ENCODE results near the gene ERG. TPM values are rescaled to one million over a fixed set of nuclear protein-coding genes. Genes with fewer than 3 reads are reported as not detected.

The ERG gene
- total and polyA plus RNA-seq, 8 donors: 1.7 to 4.6 (median 2.6) TPM

DNA sequence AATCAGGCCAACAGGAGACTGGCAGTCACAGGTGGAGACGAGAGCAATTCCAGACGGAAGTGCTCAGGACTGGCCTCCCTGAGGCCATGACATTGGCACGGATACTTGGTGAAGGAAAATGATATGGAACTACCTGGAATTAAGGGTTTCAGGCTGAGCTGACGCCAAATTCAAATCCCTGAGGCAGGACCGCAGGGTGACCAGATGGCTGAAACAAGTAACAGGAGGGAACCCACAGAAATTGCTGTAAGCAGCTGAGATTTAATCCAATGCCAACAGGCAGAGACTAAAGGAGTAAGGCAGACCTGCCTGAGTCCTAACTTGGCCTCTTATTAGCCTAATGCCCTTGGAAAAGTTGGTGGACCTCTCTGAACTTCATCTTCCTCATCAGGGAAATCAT, 76.2 kb downstream of the ERG start:
- no peaks in the 10 kb centered on the region for H3K4me1 ChIP-seq
- no peak for TF ChIP-seq CTCF (IDR thresholded peaks at IDR 0.05)
- no peak for DNase-seq
- H3K4me3 ChIP-seq: no peak overlapping the region
- ATAC-seq: no peak
- no peaks in the 10 kb centered on the region for H3K36me3 ChIP-seq
- peaks cover 0 to 11% (median 0%) of the 10 kb centered on the region in 4 donors for H3K27me3 ChIP-seq
- H3K27ac ChIP-seq: no peak overlapping the region
- 60 to 66% methylated on average over 5 of the region's 5 CpGs for WGBS, 2 donors
- no peaks in the 10 kb centered on the region for H3K9me3 ChIP-seq
- intact Hi-C loops (cut with DNase I): no loop called here
- no peak for FAIRE-seq

DNA sequence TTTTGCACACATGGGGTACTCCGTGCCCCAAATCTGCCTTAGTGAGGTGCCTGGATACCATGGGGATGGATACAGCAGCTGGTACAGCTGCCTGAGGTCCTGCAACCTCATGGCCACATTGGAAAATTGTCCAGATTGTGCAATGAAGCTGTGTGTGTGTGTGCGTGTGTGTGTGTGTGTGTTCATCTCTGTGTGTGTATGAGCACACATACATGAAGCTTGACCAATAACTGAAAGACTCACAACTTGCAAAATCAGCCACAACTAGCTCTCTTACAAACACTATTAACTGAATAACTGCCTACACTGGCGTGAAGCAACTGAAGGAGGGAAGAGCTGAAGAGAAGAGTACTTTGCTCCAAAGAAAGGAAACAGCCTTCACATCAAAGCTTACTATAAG, 78.1 kb downstream of the ERG start:
- Histone ChIP-seq H3K27me3 (peaks cover 0 to 1% (median 0%) of the 10 kb centered on the region in 4 donors), H3K36me3 (no peaks in the 10 kb centered on the region), H3K4me3 (no peak overlapping the region), H3K4me1 (no peaks in the 10 kb centered on the region), H3K27ac (no peak overlapping the region), H3K9me3 (no peaks in the 10 kb centered on the region)
- ATAC-seq (no peak), DNase-seq (no peak), FAIRE-seq (no peak)
- intact Hi-C loops (cut with DNase I): no loop called here
- TF ChIP-seq CTCF (IDR thresholded peaks at IDR 0.05): no peak
- WGBS, 2 donors: 60 to 69% methylated on average over 3 of the region's 3 CpGs

DNA sequence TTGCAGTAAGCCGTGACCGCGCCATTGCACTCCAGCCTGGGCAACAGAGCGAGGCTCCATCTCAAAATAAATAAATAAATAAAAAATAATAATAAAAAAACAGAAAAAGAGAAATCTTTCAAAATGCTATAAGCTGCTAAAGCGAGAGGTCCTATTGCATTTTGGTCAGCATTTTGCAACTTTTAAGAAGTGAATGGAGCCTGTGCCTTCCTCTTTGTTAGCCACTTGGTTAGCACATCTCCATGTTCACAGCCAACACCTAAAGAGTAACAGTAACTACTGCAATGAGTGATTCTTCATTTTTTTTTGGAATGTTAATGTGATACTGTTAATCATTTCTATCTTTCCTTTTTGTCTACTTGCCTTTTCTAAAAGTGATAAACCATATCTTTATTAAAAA, 80.6 kb downstream of the ERG start:
- TF ChIP-seq CTCF (IDR thresholded peaks at IDR 0.05): no peak
- 89 to 94% methylated on average over 5 of the region's 5 CpGs for WGBS, 2 donors
- H3K4me3 ChIP-seq: no peak overlapping the region
- intact Hi-C loops (cut with DNase I): no loop called here
- no peak for DNase-seq
- H3K27me3 ChIP-seq: no peaks in the 10 kb centered on the region
- H3K9me3 ChIP-seq: no peaks in the 10 kb centered on the region
- no peak for FAIRE-seq
- no peak overlapping the region for H3K27ac ChIP-seq
- H3K36me3 ChIP-seq: no peaks in the 10 kb centered on the region
- ATAC-seq: no peak
- H3K4me1 ChIP-seq: no peaks in the 10 kb centered on the region

GRCh38 chr21:38416791-38417190, 81.5 kb downstream of the ERG start:
- FAIRE-seq (no peak), ATAC-seq (no peak), DNase-seq (no peak)
- Histone ChIP-seq H3K27ac (no peak overlapping the region), H3K36me3 (no peaks in the 10 kb centered on the region), H3K4me1 (no peaks in the 10 kb centered on the region), H3K27me3 (peaks cover 0 to 5% (median 0%) of the 10 kb centered on the region in 4 donors), H3K9me3 (no peaks in the 10 kb centered on the region), H3K4me3 (no peak overlapping the region)
- WGBS, 2 donors: 59 to 65% methylated on average over 10 of the region's 10 CpGs
- intact Hi-C loops (cut with DNase I): no loop called here
- TF ChIP-seq CTCF (IDR thresholded peaks at IDR 0.05): no peak

DNA sequence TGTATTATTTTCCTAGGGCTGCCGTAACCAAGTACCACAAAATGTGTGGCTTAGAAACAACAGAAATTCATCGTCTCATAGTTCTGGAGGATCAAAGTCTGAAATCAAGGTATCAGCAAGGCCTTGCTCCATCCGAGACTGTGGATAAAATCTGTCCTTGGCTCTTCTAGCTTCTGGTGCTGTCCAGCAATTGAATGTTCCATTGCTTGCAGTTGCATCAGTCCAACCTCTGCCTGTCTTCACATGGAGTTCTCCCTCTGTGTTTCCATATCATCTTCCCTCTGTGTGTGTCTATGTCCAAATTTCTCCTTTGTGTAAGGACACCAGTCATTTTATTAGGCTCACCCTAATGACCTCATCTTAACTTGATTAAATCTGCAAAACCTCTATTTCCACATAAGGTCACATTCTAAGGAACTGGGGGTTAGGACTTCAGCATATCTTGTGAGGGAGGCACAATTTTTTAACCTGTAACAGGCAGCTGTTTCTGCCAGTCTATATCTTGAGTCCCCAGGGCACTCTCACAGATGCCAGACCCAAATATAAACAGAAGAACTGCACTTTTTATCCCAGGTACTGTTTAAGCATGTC, 84.2 kb downstream of the ERG start:
- intact Hi-C loops (cut with DNase I): no loop called here
- whole genome bisulfite sequencing, 2 donors: 58 to 71% methylated on average over 3 of the region's 3 CpGs
- DNase-seq (no peak), ATAC-seq (no peak), FAIRE-seq (no peak)
- Histone ChIP-seq H3K4me3 (no peak overlapping the region), H3K27ac (no peak overlapping the region), H3K27me3 (peaks cover 0 to 8% (median 0%) of the 10 kb centered on the region in 4 donors), H3K4me1 (no peaks in the 10 kb centered on the region), H3K36me3 (no peaks in the 10 kb centered on the region), H3K9me3 (no peaks in the 10 kb centered on the region)
- TF ChIP-seq CTCF (IDR thresholded peaks at IDR 0.05): no peak

Measured in pancreas (tissue), 10 donors.